Glutamatergic neuron (in vitro differentiated cells): Measurements from ENCODE around the gene SOCS4. TPM values are rescaled to one million over a fixed set of nuclear protein-coding genes. Genes with fewer than 3 reads are reported as not detected.
A peak's percentile ranks its signal among the peaks of the same experiment; 100 is the strongest.
"Not testable (repeated sequence)": the region's sequence is repeated elsewhere in the genome, so short reads cannot be mapped to it uniquely, and the experiment has no call there.

Source experiments
- DNase-seq: peaks from one replicate; pipeline ENCODE4 v3.0.0; 2022
- H3K27ac Mint-ChIP-seq: one replicate; pipeline ENCODE4 v1.8.0; 2020; ENCODE audit warnings: mild to moderate bottlenecking, mixed read lengths, inconsistent platforms; ENCODE audit not compliant: unreplicated experiment
- H3K27me3 Mint-ChIP-seq: one replicate; pipeline ENCODE4 v1.8.0; 2020; ENCODE audit warnings: mild to moderate bottlenecking, moderate library complexity, mixed read lengths, inconsistent platforms; ENCODE audit not compliant: unreplicated experiment
- H3K36me3 Mint-ChIP-seq: one replicate; pipeline ENCODE4 v1.8.0; 2020; ENCODE audit warnings: mild to moderate bottlenecking, mixed read lengths, inconsistent platforms; ENCODE audit not compliant: unreplicated experiment
- H3K4me1 Mint-ChIP-seq: one replicate; pipeline ENCODE4 v1.8.0; 2020; ENCODE audit warnings: mild to moderate bottlenecking, low read depth, mixed read lengths, inconsistent platforms; ENCODE audit not compliant: unreplicated experiment
- H3K4me3 Mint-ChIP-seq: one replicate; pipeline ENCODE4 v1.8.0; 2020; ENCODE audit warnings: mild to moderate bottlenecking, mixed read lengths, inconsistent platforms; ENCODE audit not compliant: unreplicated experiment
- H3K9me3 Mint-ChIP-seq: one replicate; pipeline ENCODE4 v1.8.0; 2020; ENCODE audit warnings: mild to moderate bottlenecking, moderate library complexity, mixed read lengths, inconsistent platforms; ENCODE audit not compliant: unreplicated experiment
- total RNA-seq: library from RNA; stranded (reverse); fragmentation: NEBNext Ultra II Directional; extraction: Animal tissue kit (Norgen Biotek cat#: 25700); gene quantifications from one replicate; pipeline ENCODE4 v1.2.1, GENCODE V29; 2021; ENCODE audit not compliant: unreplicated experiment
- TF ChIP-seq, protein P1 (sequence below): fragments of 200-600 bp; sonication (generic); IDR thresholded peaks from one replicate; pipeline ENCODE4 v1.5.0; 2021; ENCODE audit not compliant: partially characterized antibody, unreplicated experiment

Gene SOCS4
- total RNA-seq, 1 donor from 2014 or later, result 39.1 TPM

DNA sequence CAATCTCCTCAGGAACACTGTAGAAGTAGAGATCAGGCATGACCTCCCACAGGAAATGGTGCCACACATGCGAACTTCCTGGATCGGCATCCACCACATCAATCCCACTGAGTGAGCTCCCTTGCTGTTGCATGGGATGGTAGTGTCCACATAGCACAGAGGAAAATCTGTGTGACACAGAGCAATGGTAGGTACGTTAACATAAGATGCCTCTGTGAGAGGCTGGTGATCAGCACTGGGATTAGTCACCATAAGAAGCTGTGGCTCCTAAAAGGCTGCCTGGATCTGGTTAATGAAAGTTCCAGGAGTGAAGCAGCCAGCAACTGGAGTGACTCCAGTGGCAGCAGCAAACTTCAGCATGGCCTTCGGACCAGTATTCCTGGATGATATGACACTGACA lies 22.0 kb upstream of the SOCS4 start:
- no peak for DNase-seq
- TF ChIP-seq, protein P1, sequence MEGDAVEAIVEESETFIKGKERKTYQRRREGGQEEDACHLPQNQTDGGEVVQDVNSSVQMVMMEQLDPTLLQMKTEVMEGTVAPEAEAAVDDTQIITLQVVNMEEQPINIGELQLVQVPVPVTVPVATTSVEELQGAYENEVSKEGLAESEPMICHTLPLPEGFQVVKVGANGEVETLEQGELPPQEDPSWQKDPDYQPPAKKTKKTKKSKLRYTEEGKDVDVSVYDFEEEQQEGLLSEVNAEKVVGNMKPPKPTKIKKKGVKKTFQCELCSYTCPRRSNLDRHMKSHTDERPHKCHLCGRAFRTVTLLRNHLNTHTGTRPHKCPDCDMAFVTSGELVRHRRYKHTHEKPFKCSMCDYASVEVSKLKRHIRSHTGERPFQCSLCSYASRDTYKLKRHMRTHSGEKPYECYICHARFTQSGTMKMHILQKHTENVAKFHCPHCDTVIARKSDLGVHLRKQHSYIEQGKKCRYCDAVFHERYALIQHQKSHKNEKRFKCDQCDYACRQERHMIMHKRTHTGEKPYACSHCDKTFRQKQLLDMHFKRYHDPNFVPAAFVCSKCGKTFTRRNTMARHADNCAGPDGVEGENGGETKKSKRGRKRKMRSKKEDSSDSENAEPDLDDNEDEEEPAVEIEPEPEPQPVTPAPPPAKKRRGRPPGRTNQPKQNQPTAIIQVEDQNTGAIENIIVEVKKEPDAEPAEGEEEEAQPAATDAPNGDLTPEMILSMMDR, result no peak
- H3K27me3 Mint-ChIP-seq, result no peaks in the 10 kb centered on the region
- no peak overlapping the region for H3K4me3 Mint-ChIP-seq
- H3K27ac Mint-ChIP-seq, result no peak overlapping the region
- H3K4me1 Mint-ChIP-seq, result no peaks in the 10 kb centered on the region
- H3K36me3 Mint-ChIP-seq, result no peaks in the 10 kb centered on the region
- H3K9me3 Mint-ChIP-seq, result no peaks in the 10 kb centered on the region

DNA sequence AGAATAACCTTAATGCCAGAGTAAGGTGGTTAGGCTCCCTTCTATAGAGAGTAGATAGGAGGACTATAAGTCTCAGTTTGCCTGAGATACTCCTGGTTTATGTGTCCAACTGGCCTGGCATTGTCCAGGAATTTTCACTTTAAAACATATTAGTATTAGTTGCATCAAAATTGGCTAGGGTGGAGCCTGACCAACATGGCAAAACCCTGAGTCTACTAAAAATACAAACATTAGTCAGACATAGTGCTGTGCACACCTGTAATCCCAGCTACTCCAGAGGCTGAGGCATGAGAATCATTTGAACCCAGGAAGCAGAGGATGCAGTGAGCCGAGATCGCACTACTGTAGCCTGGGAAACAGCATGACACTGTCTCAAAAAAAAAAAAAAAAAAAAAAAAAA lies 12.0 kb upstream of the SOCS4 start:
- Mint-ChIP-seq H3K36me3 (no peaks in the 10 kb centered on the region), H3K9me3 (no peaks in the 10 kb centered on the region), H3K27ac (no peak overlapping the region)

DNA sequence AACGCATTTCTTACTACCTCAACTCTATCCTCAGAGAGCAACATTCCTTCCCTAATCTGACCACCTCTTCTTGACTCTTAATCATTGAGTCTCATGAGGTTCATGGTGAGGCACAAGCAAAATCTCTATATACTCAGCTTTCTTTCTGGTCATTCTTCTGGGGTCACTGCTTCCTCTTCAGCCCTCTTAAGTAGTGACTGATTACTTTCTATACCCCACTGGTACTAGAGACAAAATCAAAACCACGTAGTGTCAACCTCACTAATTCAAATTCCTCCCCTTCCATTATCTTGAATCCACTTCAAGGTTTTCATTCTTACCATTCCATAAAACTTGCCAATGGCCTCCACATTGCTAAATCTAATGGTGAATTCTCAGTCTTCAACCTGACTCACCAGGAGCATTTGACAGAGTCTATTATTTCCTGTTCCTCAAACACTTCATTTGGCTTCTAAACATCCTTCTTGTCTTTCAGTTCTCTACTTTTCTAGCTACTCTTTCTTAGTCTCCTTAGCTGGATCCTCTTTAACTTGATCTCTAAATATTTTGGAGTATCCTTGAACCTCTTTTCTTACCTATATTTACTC lies 7.0 kb upstream of the SOCS4 start:
- H3K27me3 Mint-ChIP-seq, result no peaks in the 10 kb centered on the region
- DNase-seq, result no peak
- no peaks in the 10 kb centered on the region for H3K36me3 Mint-ChIP-seq
- H3K9me3 Mint-ChIP-seq, result peaks cover 1% of the 10 kb centered on the region
- TF ChIP-seq, protein P1, result no peak
- peak overlapping the region; percentile 8 for H3K27ac Mint-ChIP-seq
- H3K4me1 Mint-ChIP-seq, result peaks cover 5% of the 10 kb centered on the region
- no peak overlapping the region for H3K4me3 Mint-ChIP-seq

More for the DNA sequence above, 12.0 kb upstream of the SOCS4 start:
- H3K4me3 Mint-ChIP-seq, result no peak overlapping the region
- no peak for DNase-seq
- H3K4me1 Mint-ChIP-seq, result no peaks in the 10 kb centered on the region
- TF ChIP-seq, protein P1, result no peak
- no peaks in the 10 kb centered on the region for H3K27me3 Mint-ChIP-seq

DNA sequence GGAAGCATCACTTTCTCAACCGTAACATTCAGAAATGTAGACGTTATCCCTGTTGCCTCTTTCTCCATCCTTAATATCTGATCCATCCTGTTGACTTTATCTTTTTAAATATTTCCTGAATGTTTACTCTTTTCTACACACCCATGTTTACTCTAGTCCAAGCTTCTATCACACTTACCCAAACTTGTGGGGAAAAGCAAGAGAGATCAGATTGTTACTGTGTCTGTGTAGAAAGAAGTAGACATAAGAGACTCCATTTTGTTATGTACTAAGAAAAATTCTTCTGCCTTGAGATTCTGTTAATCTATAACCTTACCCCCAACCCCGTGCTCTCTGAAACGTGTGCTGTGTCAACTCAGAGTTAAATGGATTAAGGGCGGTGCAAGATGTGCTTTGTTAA lies 2.7 kb upstream of the SOCS4 start:
- Mint-ChIP-seq H3K27ac (peak overlapping the region; percentile 60), H3K4me3 (peak overlapping the region; percentile 63), H3K4me1 (peaks cover 23% of the 10 kb centered on the region)
- H3K9me3 Mint-ChIP-seq, H3K27me3 Mint-ChIP-seq, H3K36me3 Mint-ChIP-seq, DNase-seq: not testable (repeated sequence)

DNA sequence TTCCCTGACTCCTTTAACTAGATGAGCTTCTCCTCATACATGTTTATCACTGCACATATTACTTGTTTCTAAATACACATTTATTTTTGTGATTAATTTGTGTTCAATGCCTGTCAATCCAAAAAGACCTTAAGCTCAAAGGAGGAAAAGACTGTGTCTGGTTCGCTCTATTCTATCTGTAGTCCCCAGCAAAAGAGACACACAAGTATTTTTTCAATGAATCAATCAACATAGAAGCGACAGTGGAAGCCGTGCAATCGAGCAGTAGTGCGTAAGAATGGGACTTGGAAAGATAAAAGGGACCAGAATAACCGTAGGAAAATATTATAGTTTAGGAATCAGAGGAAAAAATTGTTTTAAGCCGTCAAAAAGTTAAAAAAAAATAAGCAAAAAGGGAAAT lies 1.1 kb upstream of the SOCS4 start:
- Mint-ChIP-seq H3K4me3 (peak overlapping the region; percentile 97), H3K27ac (peak overlapping the region; percentile 77), H3K4me1 (peaks cover 29% of the 10 kb centered on the region), H3K27me3 (peaks cover 3% of the 10 kb centered on the region), H3K9me3 (peaks cover 8% of the 10 kb centered on the region), H3K36me3 (no peaks in the 10 kb centered on the region)
- no peak for DNase-seq
- TF ChIP-seq, protein P1, result no peak

DNA sequence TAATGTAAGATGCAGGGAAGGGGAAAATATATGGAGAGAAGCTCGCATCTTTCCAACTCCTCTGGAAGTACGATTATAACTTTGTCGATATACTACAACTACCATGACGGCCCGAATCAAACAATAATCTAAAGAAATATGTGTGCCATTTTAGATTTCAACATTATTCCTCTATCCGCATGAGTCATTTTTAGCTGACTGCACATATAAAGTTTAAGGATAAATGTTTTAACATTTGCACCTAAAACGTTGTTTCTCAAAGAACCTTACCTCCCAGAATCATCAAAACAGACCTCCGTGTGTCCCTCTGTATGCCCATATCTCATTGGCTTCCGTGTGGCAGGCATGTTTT lies 619 bp upstream of the SOCS4 start:
- no peak for DNase-seq
- H3K27ac Mint-ChIP-seq, result peak overlapping the region; percentile 83

More for the DNA sequence above, 619 bp upstream of the SOCS4 start:
- H3K4me1 Mint-ChIP-seq, result peaks cover 33% of the 10 kb centered on the region
- TF ChIP-seq, protein P1, result no peak
- H3K4me3 Mint-ChIP-seq, result peak overlapping the region; percentile 97
- peaks cover 8% of the 10 kb centered on the region for H3K9me3 Mint-ChIP-seq
- no peaks in the 10 kb centered on the region for H3K36me3 Mint-ChIP-seq
- peaks cover 3% of the 10 kb centered on the region for H3K27me3 Mint-ChIP-seq
